ENCODE data around the gene NR1I2.

DNA sequence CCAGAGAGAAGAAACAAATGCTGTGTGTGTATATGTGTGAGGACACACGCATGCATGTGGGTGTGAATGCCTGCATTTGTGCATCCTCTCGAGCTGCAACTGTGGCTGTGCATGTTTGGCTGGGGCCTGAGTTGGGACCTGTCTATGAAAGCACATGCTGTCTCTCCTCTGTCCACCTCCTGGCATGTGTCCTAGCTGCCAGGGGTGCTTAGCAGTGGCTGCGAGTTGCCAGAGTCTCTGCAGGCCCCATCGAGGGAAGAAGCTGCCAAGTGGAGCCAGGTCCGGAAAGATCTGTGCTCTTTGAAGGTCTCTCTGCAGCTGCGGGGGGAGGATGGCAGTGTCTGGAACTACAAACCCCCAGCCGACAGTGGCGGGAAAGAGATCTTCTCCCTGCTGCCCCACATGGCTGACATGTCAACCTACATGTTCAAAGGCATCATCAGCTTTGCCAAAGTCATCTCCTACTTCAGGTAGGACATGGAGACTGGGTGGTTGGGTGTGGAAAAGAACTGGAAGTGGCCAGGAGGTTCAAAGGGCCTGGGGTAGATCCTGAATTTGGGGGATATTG lies 30.7 kb downstream of the NR1I2 start:
- no peak for TF ChIP-seq CTCF (IDR thresholded peaks at IDR 0.05)
- TF ChIP-seq POLR2AphosphoS5 (IDR thresholded peaks at IDR 0.05), result no peak
- no peak for TF ChIP-seq POLR2A (IDR thresholded peaks at IDR 0.05; ENCODE audit: low read depth)

Data from esophagus muscularis mucosa (tissue), 3 donors.